Pancreas (tissue), 10 donors: ENCODE data around the gene ADCYAP1R1. TPM values are rescaled to one million over a fixed set of nuclear protein-coding genes. Genes with fewer than 3 reads are reported as not detected.

Experiments
- ATAC-seq, 4 donors: fragments of 200-7000 bp; cut with Tn5 transposase; one replicate each; pipeline versions ENCODE4 v1.8.0 to v1.9.1; 2020; ENCODE audit warnings: mild to moderate bottlenecking in 4 of 4, moderate library complexity in 4 of 4
- DNase-seq, 6 donors: peaks; one replicate each; pipeline ENCODE4 v3.0.0-alpha.2; 2020
- FAIRE-seq: peaks from 2 replicates; lab custom pipeline; 2012; peaks lifted over from hg19 to GRCh38; lab: Jason Lieb, UNC
- H3K27ac ChIP-seq, 4 donors: fragments of 200-600 bp; sonication (generic); 1 replicate in 3 of 4; 2 replicates in 1 of 4; pipeline versions ENCODE4 v1.5.0 to v1.8.0; 2020
- H3K27me3 ChIP-seq, 4 donors: fragments of 200-600 bp; one replicate each; pipeline ENCODE4 v1.8.0; 2021
- H3K36me3 ChIP-seq, 3 donors: fragments of 200-600 bp; sonication (generic) in 1 of 3; one replicate each; pipeline versions ENCODE4 v1.5.0 to v1.8.0; 2020 to 2021
- H3K4me1 ChIP-seq, 3 donors: fragments of 200-600 bp; one replicate each; pipeline ENCODE4 v1.8.0; 2021
- H3K4me3 ChIP-seq, 4 donors: fragments of 200-600 bp; sonication (generic) in 2 of 4; one replicate each; pipeline versions ENCODE4 v1.5.0 to v1.8.0; 2020 to 2021
- H3K9me3 ChIP-seq, 4 donors: fragments of 200-600 bp; one replicate each; pipeline ENCODE4 v1.8.0; 2021
- CTCF ChIP-seq, 4 donors: fragments of 200-600 bp; sonication (generic) in 3 of 4; IDR thresholded peaks; one replicate each; pipeline versions ENCODE4 v1.5.0 to v1.8.0; 2021; ENCODE audit warnings: antibody characterized with exemption in 4 of 4
- WGBS, 2 donors: extraction: QIAGEN DNeasy Blood & Tissue Kit; methylation state at CpG; one replicate each; pipeline ENCODE4 v1.1.7; 2013; 5-methylcytosine and 5-hydroxymethylcytosine counted together
- intact Hi-C, 3 donors: fragments of 100-400 bp; cut with DNase I; formaldehyde crosslinking; loops; one replicate each; pipeline versions ENCODE4 v1.11.1 to v1.14.2; 2022
- polyA plus RNA-seq, 2 donors: library from polyadenylated mRNA; stranded (reverse); fragments of 200-250 nt; gene quantifications; one replicate each; pipeline ENCODE4 v1.2.3, GENCODE V29; 2013
- total RNA-seq, 6 donors: library from RNA; stranded (reverse); fragmentation: NEBNext Ultra II Directional in 4 of 6; extraction: Animal tissue kit (Norgen Biotek cat#: 25700) in 4 of 6; gene quantifications; one replicate each; pipeline versions ENCODE4 v1.2.1 to v1.2.4, GENCODE V29; 2021 to 2023
- donor health status: healthy with polysubstance abuse.
- donor health status: DM: no; HTN: no; CAD: no; lungs with moderate emphysema.
- donor health status: DM: no; HTN: no; CAD: no.
- donor health status: control.
- donor health status: control.
- donor health status: Bipolar disorder and iron deficiency.
- donor health status: DM: yes; HTN: yes; CAD: no.
- donor health status: DM: no; HTN: no; CAD: no.
- donor health status: DM: no; HTN: no; CAD: no.
- donor health status: DM: yes; HTN: yes; CAD: no.

The ADCYAP1R1 gene
- total and polyA plus RNA-seq, 8 donors, result 0.27 to 2.7 (median 0.55) TPM

- H3K4me1 ChIP-seq, result no peaks in the 10 kb centered on the region
- no peak for TF ChIP-seq CTCF (IDR thresholded peaks at IDR 0.05)
- 67 to 78% methylated on average over 1 of the region's 1 CpG for WGBS, 2 donors
- H3K4me3 ChIP-seq, result no peak overlapping the region
- no peak overlapping the region for H3K27ac ChIP-seq
- H3K9me3 ChIP-seq, result no peaks in the 10 kb centered on the region
- no peak for ATAC-seq
- DNase-seq, result no peak
- H3K27me3 ChIP-seq, result no peaks in the 10 kb centered on the region
- FAIRE-seq, result no peak
- intact Hi-C loops, result no loop called here
- H3K36me3 ChIP-seq, result no peaks in the 10 kb centered on the region
Measured at GRCh38 chr7:31019509-31019908, 32.6 kb upstream of the ADCYAP1R1 start.

GRCh38 chr7:31020161-31020560 lies 31.9 kb upstream of the ADCYAP1R1 start:
- H3K27ac ChIP-seq, result no peak overlapping the region
- no peak for TF ChIP-seq CTCF (IDR thresholded peaks at IDR 0.05)
- no peaks in the 10 kb centered on the region for H3K36me3 ChIP-seq
- intact Hi-C loops, result no loop called here
- no peaks in the 10 kb centered on the region for H3K9me3 ChIP-seq
- H3K27me3 ChIP-seq, result no peaks in the 10 kb centered on the region
- ATAC-seq (no peak), FAIRE-seq (no peak), DNase-seq (no peak)
- H3K4me1 ChIP-seq, result no peaks in the 10 kb centered on the region
- H3K4me3 ChIP-seq, result no peak overlapping the region
- WGBS, 2 donors, result 63 to 81% methylated on average over 3 of the region's 3 CpGs

GRCh38 chr7:31020652-31021051 lies 31.5 kb upstream of the ADCYAP1R1 start:
- no peak for DNase-seq
- WGBS, 2 donors, result 60 to 64% methylated on average over 3 of the region's 3 CpGs
- H3K27ac ChIP-seq, result no peak overlapping the region
- no peak for ATAC-seq
- TF ChIP-seq CTCF (IDR thresholded peaks at IDR 0.05), result no peak
- intact Hi-C loops, result no loop called here
- H3K4me3 ChIP-seq, result no peak overlapping the region
- H3K4me1 ChIP-seq, result no peaks in the 10 kb centered on the region
- FAIRE-seq, result no peak
- H3K9me3 ChIP-seq, result no peaks in the 10 kb centered on the region
- H3K27me3 ChIP-seq, result no peaks in the 10 kb centered on the region
- H3K36me3 ChIP-seq, result no peaks in the 10 kb centered on the region

GRCh38 chr7:31022117-31022516 lies 30.0 kb upstream of the ADCYAP1R1 start:
- H3K36me3 ChIP-seq, result no peaks in the 10 kb centered on the region
- no peak for FAIRE-seq
- H3K27me3 ChIP-seq, result no peaks in the 10 kb centered on the region
- ATAC-seq, result no peak
- no peak overlapping the region for H3K27ac ChIP-seq
- no peak for TF ChIP-seq CTCF (IDR thresholded peaks at IDR 0.05)
- intact Hi-C loops, result no loop called here
- 63 to 66% methylated on average over 4 of the region's 4 CpGs for WGBS, 2 donors
- no peak overlapping the region for H3K4me3 ChIP-seq
- no peak for DNase-seq
- no peaks in the 10 kb centered on the region for H3K9me3 ChIP-seq
- H3K4me1 ChIP-seq, result no peaks in the 10 kb centered on the region

- no peak overlapping the region for H3K27ac ChIP-seq
- no peaks in the 10 kb centered on the region for H3K9me3 ChIP-seq
- 55 to 69% methylated on average over 3 of the region's 3 CpGs for WGBS, 2 donors
- H3K4me3 ChIP-seq, result no peak overlapping the region
- DNase-seq, result no peak
- TF ChIP-seq CTCF (IDR thresholded peaks at IDR 0.05), result no peak
- H3K36me3 ChIP-seq, result no peaks in the 10 kb centered on the region
- no peaks in the 10 kb centered on the region for H3K4me1 ChIP-seq
- no peak for FAIRE-seq
- H3K27me3 ChIP-seq, result no peaks in the 10 kb centered on the region
- intact Hi-C loops, result no loop called here
- ATAC-seq, result no peak
Measured at GRCh38 chr7:31022726-31023125, 29.4 kb upstream of the ADCYAP1R1 start.
